Upper lobe of left lung (tissue), 6 donors: ENCODE results near the gene PTCH2. TPM values are rescaled to one million over a fixed set of nuclear protein-coding genes. Genes with fewer than 3 reads are reported as not detected.

Source experiments
- ATAC-seq, 2 donors: fragments of 200-7000 bp; cut with Tn5 transposase; one replicate each; pipeline ENCODE4 v1.9.1; 2022; ENCODE audit warnings: mild to moderate bottlenecking in 2 of 2, moderate library complexity in 2 of 2; ENCODE audit not compliant: low FRiP score in 2 of 2
- DNase-seq, 2 donors: peaks; one replicate each; pipeline ENCODE4 v3.0.0-alpha.2; 2019 to 2020
- H3K27ac ChIP-seq, 4 donors: fragments of 200-600 bp; sonication (generic); one replicate each; pipeline ENCODE4 v1.5.1; 2016 to 2019
- H3K27me3 ChIP-seq, 4 donors: fragments of 200-600 bp; sonication (generic); one replicate each; pipeline ENCODE4 v1.5.1; 2017 to 2019
- H3K36me3 ChIP-seq, 4 donors: fragments of 200-600 bp; sonication (generic); one replicate each; pipeline ENCODE4 v1.5.1; 2016 to 2019
- H3K4me1 ChIP-seq, 4 donors: fragments of 200-600 bp; sonication (generic); one replicate each; pipeline ENCODE4 v1.5.1; 2018 to 2019
- H3K4me3 ChIP-seq, 4 donors: fragments of 200-600 bp; sonication (generic); one replicate each; pipeline ENCODE4 v1.5.1; 2017 to 2019; ENCODE audit warnings: mild to moderate bottlenecking in 2 of 4, moderate library complexity in 1 of 4
- H3K9me3 ChIP-seq, 4 donors: fragments of 200-600 bp; sonication (generic); one replicate each; pipeline ENCODE4 v1.5.1; 2018 to 2019
- CTCF ChIP-seq, 6 experiments: fragments of 450-650 bp in 4 of 6; fragments of 200-600 bp in 2 of 6; sonication (generic) in 2 of 6; IDR thresholded peaks; one replicate each; pipeline ENCODE4 v1.5.1; 2016 to 2019; ENCODE audit warnings: antibody characterized with exemption in 6 of 6
- EP300 ChIP-seq, 4 donors: sonication (generic); formaldehyde crosslinking; IDR thresholded peaks; one replicate each; pipeline ENCODE4 v1.5.1; 2017; ENCODE audit warnings: antibody characterized with exemption in 4 of 4, control low read depth in 2 of 4
- POLR2A ChIP-seq, 4 donors: fragments of 450-650 bp; IDR thresholded peaks; one replicate each; pipeline ENCODE4 v1.5.1; 2016 to 2017; ENCODE audit warnings: antibody characterized with exemption in 4 of 4, mild to moderate bottlenecking in 2 of 4
- POLR2AphosphoS5 ChIP-seq, 2 donors: sonication (generic); formaldehyde crosslinking; IDR thresholded peaks; one replicate each; pipeline ENCODE4 v1.5.1; 2017; ENCODE audit warnings: antibody characterized with exemption in 2 of 2
- WGBS, 2 donors: methylation state at CpG; one replicate each; pipeline ENCODE4 v1.1.5; 2017 to 2018; 5-methylcytosine and 5-hydroxymethylcytosine counted together
- total RNA-seq, 6 donors: library from RNA; depleted of rRNA in 4 of 6; stranded (reverse); fragments of >200 nt in 4 of 6; gene quantifications; one replicate each; pipeline versions ENCODE4 v1.1.0 to v1.2.1, GENCODE V29; 2016 to 2021
- donor health status: DM: no; HTN: no; CAD: no; lungs with moderate emphysema.
- donor health status: DM: no; HTN: yes; CAD: no; lungs with severe emphysema.

Gene PTCH2
- total RNA-seq, 6 donors from 2014 or later = 0.30 to 1.4 (median 0.82) TPM

- 19 to 53% methylated on average over 4 to 9 of the region's 9 CpGs for WGBS, 2 donors
- TF ChIP-seq EP300 (IDR thresholded peaks at IDR 0.05) (no peak), POLR2AphosphoS5 (IDR thresholded peaks at IDR 0.05) (no peak), POLR2A (IDR thresholded peaks at IDR 0.05) (no peak), CTCF (IDR thresholded peaks at IDR 0.05) (no peak)
- H3K4me1 ChIP-seq = peaks cover 6 to 37% (median 9%) of the 10 kb centered on the region in 4 donors
- DNase-seq = no peak
- peak overlapping the region in 2 of 4 donors; percentile 11 to 18 for H3K27ac ChIP-seq
- no peak overlapping the region for H3K4me3 ChIP-seq
- H3K9me3 ChIP-seq = no peaks in the 10 kb centered on the region
- H3K27me3 ChIP-seq = no peaks in the 10 kb centered on the region
- no peaks in the 10 kb centered on the region for H3K36me3 ChIP-seq
- ATAC-seq = no peak
Observed at GRCh38 chr1:44831516-44831915, 11.5 kb downstream of the PTCH2 start.

GRCh38 chr1:44830900-44831304 lies 12.2 kb downstream of the PTCH2 start:
- DNase-seq (no peak), ATAC-seq (no peak)

DNA sequence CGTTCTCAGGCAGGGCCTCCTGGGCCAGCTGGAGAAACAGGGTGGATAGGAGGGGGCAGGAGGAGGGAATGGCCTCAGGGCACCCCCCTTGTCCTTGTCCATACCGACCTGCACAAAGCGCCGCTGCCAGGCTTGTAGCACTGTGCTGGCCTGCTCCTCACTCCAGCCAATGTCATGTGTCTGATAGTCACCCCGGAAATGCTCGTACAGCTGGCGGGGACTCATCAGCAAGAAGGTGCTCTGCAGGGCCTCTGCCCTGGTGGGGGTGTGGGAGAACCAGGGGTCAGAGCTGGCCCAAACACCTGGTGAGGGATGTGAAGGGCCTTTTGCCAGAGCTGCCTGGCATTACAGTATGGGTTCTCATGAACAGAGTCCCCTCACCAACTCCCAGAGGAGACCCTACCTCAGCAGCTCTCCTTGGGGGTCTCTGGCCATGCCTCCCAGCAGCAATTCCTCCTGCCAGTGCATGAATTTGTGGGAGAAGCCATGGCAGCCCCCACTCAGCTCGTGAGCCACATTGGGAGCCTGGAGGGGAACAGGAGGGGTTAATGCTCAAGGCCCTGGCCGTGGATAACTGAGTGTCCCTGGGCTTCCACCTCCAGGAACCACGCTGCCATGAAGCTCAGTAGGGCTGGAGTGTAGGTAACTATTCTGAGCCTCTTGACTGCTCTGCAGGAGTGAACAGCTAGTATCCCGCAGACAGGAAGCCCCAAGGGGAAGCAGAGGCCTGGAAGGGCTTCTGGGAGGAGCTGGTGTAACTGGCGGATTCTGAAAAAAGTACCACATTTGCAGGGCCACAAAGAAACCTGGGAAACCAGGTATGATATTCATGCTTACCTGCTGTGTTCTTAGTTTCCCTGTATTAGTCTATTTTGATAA lies 13.3 kb downstream of the PTCH2 start:
- Histone ChIP-seq H3K27ac (no peak overlapping the region), H3K36me3 (no peaks in the 10 kb centered on the region), H3K9me3 (no peaks in the 10 kb centered on the region), H3K27me3 (no peaks in the 10 kb centered on the region), H3K4me1 (peaks cover 6 to 33% (median 15%) of the 10 kb centered on the region in 4 donors), H3K4me3 (no peak overlapping the region)
- ATAC-seq (no peak), DNase-seq (no peak)
- TF ChIP-seq POLR2A (IDR thresholded peaks at IDR 0.05) (no peak), POLR2AphosphoS5 (IDR thresholded peaks at IDR 0.05) (no peak), EP300 (IDR thresholded peaks at IDR 0.05) (no peak), CTCF (IDR thresholded peaks at IDR 0.05) (no peak)
- 61 to 77% methylated on average over 9 to 12 of the region's 12 CpGs for WGBS, 2 donors

More at GRCh38 chr1:44830900-44831304, 12.2 kb downstream of the PTCH2 start:
- peaks cover 6 to 37% (median 15%) of the 10 kb centered on the region in 4 donors for H3K4me1 ChIP-seq
- H3K36me3 ChIP-seq = no peaks in the 10 kb centered on the region
- no peak for TF ChIP-seq CTCF (IDR thresholded peaks at IDR 0.05)
- TF ChIP-seq EP300 (IDR thresholded peaks at IDR 0.05) = no peak
- no peak for TF ChIP-seq POLR2AphosphoS5 (IDR thresholded peaks at IDR 0.05)
- no peak for TF ChIP-seq POLR2A (IDR thresholded peaks at IDR 0.05)
- H3K27me3 ChIP-seq = no peaks in the 10 kb centered on the region
- 84 to 93% methylated on average over 9 to 10 of the region's 10 CpGs for WGBS, 2 donors
- no peaks in the 10 kb centered on the region for H3K9me3 ChIP-seq
- peak overlapping the region in 2 of 4 donors; percentile 11 to 18 for H3K27ac ChIP-seq
- H3K4me3 ChIP-seq = no peak overlapping the region

GRCh38 chr1:44828841-44829440 lies 14.1 kb downstream of the PTCH2 start:
- 96 to 100% methylated on average over 1 to 15 of the region's 15 CpGs for WGBS, 2 donors
- Histone ChIP-seq H3K27me3 (no peaks in the 10 kb centered on the region), H3K4me1 (peaks cover 6 to 33% (median 15%) of the 10 kb centered on the region in 4 donors), H3K9me3 (no peaks in the 10 kb centered on the region), H3K36me3 (no peaks in the 10 kb centered on the region), H3K27ac (no peak overlapping the region), H3K4me3 (no peak overlapping the region)
- peak in 1 of 2 donors; percentile 66 for DNase-seq
- no peak for TF ChIP-seq POLR2A (IDR thresholded peaks at IDR 0.05)
- no peak for TF ChIP-seq POLR2AphosphoS5 (IDR thresholded peaks at IDR 0.05)
- no peak for TF ChIP-seq EP300 (IDR thresholded peaks at IDR 0.05)
- no peak for TF ChIP-seq CTCF (IDR thresholded peaks at IDR 0.05)
- no peak for ATAC-seq
